HG03097 (cell line): ENCODE results near the gene SLC25A21.
"Not testable (repeated sequence)": the region's sequence is repeated elsewhere in the genome, so short reads cannot be mapped to it uniquely, and the experiment has no call there.

ENCODE experiments used
- ATAC-seq: cut with Tn5 transposase; IDR thresholded peaks from one replicate; pipeline ENCODE4 v1.9.1; 2021; ENCODE audit not compliant: unreplicated experiment, low FRiP score

SLC25A21 gene

DNA sequence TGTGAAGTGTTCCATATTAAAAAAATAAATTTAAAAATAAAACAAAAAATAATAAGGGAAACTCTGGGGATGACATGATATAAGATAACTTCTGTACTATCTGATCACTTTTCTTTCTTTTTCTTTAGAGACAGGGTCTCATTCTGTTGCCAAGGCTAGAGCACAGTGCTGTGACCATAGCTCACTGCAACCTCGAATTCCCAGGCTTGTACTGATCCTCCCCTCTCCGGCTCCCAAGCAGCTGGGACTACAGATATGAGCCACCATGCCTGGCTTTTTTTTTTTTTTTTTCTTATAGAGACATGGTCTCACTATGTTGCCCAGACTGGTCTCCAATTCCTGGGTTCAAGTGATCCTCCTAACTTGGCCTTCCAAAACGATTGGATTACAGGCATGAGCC, 14.9 kb upstream of the SLC25A21 start:
- no peak for ATAC-seq

DNA sequence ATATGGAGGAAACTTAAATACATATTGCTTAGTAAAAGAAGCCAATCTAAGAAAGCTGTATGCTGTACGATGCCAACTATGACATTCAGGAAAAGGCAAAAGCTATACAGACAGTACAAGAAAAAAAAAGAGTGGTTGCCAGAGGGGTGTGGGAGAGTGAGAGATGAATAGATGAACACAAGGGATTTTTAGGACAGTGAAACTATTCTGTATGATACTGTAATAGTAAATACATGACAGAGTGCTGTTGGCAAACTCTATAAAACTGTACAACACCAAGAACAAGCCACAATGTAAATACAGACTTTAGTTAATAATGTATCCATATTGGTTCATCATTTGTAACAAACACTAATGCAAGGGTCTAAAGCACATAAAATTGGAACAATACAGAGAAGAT, 14.5 kb upstream of the SLC25A21 start:
- no peak for ATAC-seq

- no peak for ATAC-seq
Measured at GRCh38 chr14:37185670-37186069, 13.3 kb upstream of the SLC25A21 start.

GRCh38 chr14:37184520-37184919, 12.1 kb upstream of the SLC25A21 start:
- ATAC-seq: not testable (repeated sequence)

DNA sequence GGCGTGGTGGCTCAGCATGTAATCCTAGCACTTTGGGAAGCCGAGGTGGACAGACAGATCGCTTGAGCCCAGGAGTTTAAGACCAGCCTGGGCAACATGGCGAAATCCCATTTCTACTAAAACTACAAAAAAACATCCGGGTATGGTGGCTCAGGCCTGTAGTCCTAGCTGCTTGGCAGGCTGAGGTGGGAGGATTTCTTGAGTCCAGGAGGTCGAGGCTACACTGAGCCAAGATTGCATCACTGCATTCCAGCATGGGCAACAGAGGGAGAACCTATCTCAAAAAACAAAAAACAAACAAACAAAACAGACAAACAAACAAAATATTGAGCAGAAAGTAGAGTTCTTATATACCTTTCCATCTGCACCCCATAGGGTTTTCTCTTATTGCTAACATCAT, 9.0 kb upstream of the SLC25A21 start:
- no peak for ATAC-seq

GRCh38 chr14:37180886-37181285, 8.5 kb upstream of the SLC25A21 start:
- not testable (repeated sequence) for ATAC-seq

GRCh38 chr14:37179896-37180502, 7.6 kb upstream of the SLC25A21 start:
- no peak for ATAC-seq

- ATAC-seq: no peak
Measured at GRCh38 chr14:37172936-37173614, 669 bp upstream of the SLC25A21 start.

DNA sequence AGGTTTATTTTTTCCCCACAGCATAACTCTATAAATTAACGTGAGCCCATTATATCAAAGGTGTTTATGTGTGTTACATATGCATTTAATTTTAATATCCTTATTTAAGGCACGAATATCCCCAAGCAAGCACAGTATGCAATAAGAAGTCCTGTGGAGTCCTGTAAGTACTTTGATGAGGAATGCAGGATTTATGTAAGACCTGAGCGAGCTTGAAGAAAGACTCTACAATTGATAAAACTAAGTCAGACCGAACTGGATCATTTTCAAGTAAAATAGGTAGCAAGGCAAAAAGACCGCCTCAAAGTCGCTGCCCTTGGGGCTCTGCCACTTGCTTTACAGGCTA, 755 bp downstream of the SLC25A21 start:
- ATAC-seq: no peak

DNA sequence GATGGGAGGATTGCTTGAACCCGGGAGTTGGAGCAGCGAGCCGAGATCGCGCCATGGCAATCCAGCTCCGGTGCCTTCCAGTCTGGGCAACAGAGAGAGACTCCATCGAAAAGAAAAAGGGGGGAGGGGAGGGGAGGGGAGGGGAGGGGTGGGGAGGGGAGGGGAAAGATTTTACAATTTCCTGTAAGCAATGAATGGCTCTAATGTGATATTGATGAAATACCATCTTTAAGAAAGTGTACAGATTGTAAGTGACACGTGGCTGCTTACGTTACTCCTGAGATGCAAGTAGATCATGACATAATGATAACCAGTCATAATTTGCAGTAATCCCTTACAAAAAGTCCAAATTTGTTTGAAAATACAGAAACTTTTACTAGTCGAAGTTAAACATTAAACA, 1.4 kb downstream of the SLC25A21 start:
- no peak for ATAC-seq

DNA sequence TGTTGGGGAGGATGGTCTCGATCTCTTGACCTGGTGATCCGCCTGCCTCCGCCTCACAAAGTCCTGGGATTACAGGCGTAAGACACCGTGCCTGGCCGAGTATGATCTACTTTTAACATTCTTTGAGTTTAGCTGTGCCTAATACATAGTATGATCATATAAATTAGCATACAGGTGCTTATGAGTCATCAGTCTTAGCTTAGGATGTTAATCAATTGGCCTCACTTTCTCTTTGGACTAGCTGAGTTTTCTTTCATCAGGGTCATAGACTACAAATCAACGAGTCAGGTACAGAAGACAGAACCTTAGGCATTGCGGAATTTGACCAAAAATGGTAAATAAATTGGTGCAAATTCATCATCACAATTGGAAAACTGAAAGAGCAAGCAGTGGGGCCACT, 2.2 kb downstream of the SLC25A21 start:
- ATAC-seq: no peak

DNA sequence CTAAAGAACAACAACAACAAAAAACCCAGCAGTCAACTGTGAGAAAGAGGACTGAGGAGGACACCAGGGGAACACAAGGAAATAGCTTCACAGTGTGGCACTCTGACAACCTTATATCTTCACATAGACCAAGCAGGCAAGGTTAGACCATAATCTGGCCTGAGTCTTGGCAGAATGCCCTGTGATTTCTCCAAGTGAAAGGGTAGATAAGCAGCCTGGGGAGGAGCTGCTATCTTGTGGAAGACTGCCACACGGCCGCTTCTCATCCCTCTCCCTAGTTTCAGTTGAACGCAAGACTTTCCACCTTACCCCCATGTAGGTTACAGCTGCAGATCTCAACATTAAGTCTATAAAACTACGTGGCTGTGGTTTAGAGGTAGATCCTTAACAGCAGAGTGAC, 3.7 kb downstream of the SLC25A21 start:
- ATAC-seq: no peak

- no peak for ATAC-seq
Measured at GRCh38 chr14:37167151-37168047, 5.0 kb downstream of the SLC25A21 start.

DNA sequence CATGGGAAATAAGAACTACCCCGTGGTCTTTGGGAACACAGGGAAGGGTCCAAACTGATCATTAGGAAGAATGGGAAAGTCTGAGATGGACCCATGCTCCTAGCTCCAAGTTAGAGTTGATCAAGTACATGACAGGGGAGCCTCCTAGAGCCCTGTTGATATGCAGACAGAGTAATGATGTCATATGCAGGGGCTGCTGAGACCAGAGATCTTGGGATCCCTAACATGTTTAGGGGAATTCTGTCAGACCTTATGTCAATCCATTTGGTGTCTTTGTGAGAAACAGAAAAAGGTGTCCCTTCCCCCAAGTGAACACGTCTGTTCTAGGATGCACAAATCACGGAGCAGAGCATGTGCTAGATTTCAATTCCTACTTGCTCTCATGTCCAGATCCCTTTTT, 6.6 kb downstream of the SLC25A21 start:
- no peak for ATAC-seq

DNA sequence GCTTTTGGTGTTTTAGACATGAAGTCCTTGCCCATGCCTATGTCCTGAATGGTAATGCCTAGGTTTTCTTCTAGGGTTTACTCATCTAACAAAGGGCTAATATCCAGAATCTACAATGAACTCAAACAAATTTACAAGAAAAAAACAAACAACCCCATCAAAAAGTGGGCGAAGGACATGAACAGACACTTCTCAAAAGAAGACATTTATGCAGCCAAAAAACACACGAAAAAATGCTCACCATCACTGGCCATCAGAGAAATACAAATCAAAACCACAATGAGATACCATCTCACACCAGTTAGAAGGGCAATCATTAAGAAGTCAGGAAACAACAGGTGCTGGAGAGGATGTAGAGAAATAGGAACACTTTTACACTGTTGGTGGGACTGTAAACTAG, 10.1 kb downstream of the SLC25A21 start:
- ATAC-seq: not testable (repeated sequence)

GRCh38 chr14:37157987-37158386, 14.4 kb downstream of the SLC25A21 start:
- no peak for ATAC-seq

- no peak for ATAC-seq
Measured at GRCh38 chr14:37153483-37153882, 18.9 kb downstream of the SLC25A21 start.

GRCh38 chr14:37153005-37153404, 19.4 kb downstream of the SLC25A21 start:
- ATAC-seq: no peak

GRCh38 chr14:37150414-37150813, 22.0 kb downstream of the SLC25A21 start:
- no peak for ATAC-seq

DNA sequence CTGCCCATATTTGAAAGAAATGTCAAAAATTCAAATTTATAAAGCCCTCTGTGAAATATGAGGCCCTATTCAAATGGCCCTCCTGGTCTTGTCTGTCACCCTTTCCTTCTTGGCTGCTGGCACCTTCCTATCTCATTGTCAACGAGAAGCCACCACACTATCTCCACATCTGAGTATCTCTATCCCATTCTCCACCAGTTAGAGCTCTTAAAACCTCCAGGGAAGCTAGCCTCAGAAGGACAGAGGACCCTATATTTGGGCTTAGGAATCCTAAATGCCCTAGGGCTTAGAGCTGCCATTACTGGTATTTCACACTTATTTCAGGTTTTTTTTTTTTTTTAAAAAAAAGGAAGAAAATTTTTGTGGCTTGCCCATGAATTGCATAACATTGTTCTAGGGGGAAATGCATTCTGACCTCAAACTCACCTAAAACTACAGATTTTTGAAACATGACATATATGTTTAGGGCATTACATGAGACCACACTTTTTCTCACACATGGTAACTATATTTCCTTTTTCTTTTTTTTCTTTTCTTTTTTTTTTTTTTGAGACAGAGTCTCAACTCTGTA, 25.0 kb downstream of the SLC25A21 start:
- no peak for ATAC-seq

- ATAC-seq: not testable (repeated sequence)
Measured at GRCh38 chr14:37146438-37146837, 26.0 kb downstream of the SLC25A21 start.
